Measurements from ENCODE around the gene VMAC.

DNA sequence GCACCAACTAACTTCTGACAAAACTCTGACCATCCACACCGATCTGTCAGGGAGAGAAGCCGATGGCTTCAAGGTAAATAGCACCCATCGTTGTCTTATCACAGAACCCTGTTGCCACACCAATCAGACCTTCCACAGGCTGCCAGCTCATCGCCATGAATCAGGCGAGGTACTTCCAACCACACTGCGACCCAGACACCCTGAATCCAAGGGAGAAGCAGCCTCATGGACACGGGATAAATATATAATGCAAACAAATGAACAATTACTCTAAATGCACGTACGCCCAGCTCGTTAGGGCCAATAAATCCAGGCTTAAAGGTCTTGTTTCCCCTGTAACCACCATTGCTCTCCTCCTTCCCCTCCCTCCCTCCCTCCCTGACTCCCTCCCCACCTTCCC lies 52.5 kb downstream of the VMAC start:
- TF ChIP-seq CTCF (IDR thresholded peaks at IDR 0.05 in 8 of 11, conservative IDR thresholded peaks at IDR 0.05 in 3 of 11) (no peak), POLR2AphosphoS5 (IDR thresholded peaks at IDR 0.05) (no peak)

Measured in spleen (tissue), 7 donors.